ENCODE data around the gene PUM2. TPM values are rescaled to one million over a fixed set of nuclear protein-coding genes. Genes with fewer than 3 reads are reported as not detected.

PUM2 gene
- total RNA-seq, 1 donor from 2014 or later: 122 TPM

DNA sequence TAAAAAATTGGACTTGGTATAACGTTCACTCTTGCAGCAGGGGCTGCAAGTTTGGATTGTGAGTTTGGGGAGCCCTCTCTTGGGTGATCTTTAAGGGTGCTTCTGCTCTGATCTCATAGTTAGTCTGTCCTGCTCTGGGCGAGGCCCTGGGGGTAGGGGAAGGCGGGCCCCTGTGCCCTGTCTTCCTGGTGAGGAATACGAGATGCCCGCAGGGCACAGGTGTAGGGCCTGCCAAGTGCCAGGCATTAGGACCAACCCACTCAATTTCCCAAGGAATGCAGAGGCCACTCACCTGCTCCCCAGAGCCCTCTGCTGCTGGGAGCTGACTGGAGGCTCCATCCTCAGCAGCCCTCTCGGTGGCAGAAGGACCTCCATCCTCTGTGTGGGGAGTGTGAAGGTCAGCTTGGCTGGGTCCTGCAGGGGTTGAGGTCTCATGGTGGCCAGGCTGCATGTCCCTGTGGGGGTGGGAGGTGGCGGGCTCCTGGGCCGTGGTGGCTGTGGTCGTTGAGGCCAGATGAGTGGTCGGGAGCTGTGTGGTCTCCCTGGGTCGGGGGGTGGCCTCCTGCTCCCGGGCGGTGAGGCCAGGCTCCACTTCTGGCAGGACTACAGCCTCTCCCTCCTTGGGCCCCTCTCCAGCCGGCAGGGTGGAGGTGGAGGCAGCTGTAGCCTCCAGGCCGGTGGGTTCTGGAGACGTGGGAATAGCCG is 147.0 kb downstream of the PUM2 start:
- Mint-ChIP-seq H3K4me1 (peaks cover 27% of the 10 kb centered on the region), H3K36me3 (peaks cover 26% of the 10 kb centered on the region), H3K9me3 (no peaks in the 10 kb centered on the region), H3K27ac (no peak overlapping the region), H3K4me3 (no peak overlapping the region), H3K27me3 (ENCODE audit: low read depth) (no peaks in the 10 kb centered on the region)
- no peak for DNase-seq (ENCODE audit: low spot score in 2 of 2, unreplicated experiment in 2 of 2)
- no peak for TF ChIP-seq CTCF (IDR thresholded peaks at IDR 0.05; ENCODE audit: unreplicated experiment)

GRCh38 chr2:20203072-20203471 is 147.6 kb downstream of the PUM2 start:
- peaks cover 26% of the 10 kb centered on the region for H3K36me3 Mint-ChIP-seq
- no peaks in the 10 kb centered on the region for H3K9me3 Mint-ChIP-seq
- H3K27me3 Mint-ChIP-seq (ENCODE audit: low read depth): no peaks in the 10 kb centered on the region
- H3K27ac Mint-ChIP-seq: no peak overlapping the region
- peaks cover 27% of the 10 kb centered on the region for H3K4me1 Mint-ChIP-seq
- no peak for TF ChIP-seq CTCF (IDR thresholded peaks at IDR 0.05; ENCODE audit: unreplicated experiment)
- no peak for DNase-seq (ENCODE audit: low spot score in 2 of 2, unreplicated experiment in 2 of 2)
- no peak overlapping the region for H3K4me3 Mint-ChIP-seq

DNA sequence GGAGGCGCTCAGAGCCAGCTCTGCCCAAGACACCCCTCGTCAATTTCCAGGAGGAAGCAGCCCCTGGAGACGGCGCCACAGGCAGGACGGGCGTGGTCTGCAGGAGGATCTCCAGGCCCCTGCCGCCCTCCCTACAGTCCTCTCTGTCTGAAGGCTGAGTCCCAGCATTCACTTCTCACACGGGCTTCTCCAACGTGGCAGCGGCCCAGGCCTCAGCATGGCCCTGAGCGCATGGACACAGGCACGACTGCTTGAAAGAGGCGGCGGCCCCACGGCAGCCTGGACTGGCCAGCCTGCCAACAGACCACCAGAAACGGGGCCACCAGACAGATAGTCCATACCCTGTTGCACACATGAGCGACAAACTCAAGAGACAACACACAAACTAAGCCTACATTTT is 149.0 kb downstream of the PUM2 start:
- Mint-ChIP-seq H3K4me3 (no peak overlapping the region), H3K9me3 (no peaks in the 10 kb centered on the region), H3K27ac (no peak overlapping the region), H3K27me3 (ENCODE audit: low read depth) (no peaks in the 10 kb centered on the region), H3K36me3 (peaks cover 26% of the 10 kb centered on the region), H3K4me1 (peaks cover 30% of the 10 kb centered on the region)
- no peak for TF ChIP-seq CTCF (IDR thresholded peaks at IDR 0.05; ENCODE audit: unreplicated experiment)
- no peak for DNase-seq (ENCODE audit: low spot score in 2 of 2, unreplicated experiment in 2 of 2)

- H3K4me3 Mint-ChIP-seq: no peak overlapping the region
- H3K36me3 Mint-ChIP-seq: peaks cover 26% of the 10 kb centered on the region
- peaks cover 35% of the 10 kb centered on the region for H3K4me1 Mint-ChIP-seq
- no peak overlapping the region for H3K27ac Mint-ChIP-seq
- no peak for TF ChIP-seq CTCF (IDR thresholded peaks at IDR 0.05; ENCODE audit: unreplicated experiment)
- no peaks in the 10 kb centered on the region for H3K27me3 Mint-ChIP-seq (ENCODE audit: low read depth)
- no peak for DNase-seq (ENCODE audit: low spot score in 2 of 2, unreplicated experiment in 2 of 2)
- H3K9me3 Mint-ChIP-seq: no peaks in the 10 kb centered on the region
Observed at GRCh38 chr2:20200697-20201555, 149.7 kb downstream of the PUM2 start.

DNA sequence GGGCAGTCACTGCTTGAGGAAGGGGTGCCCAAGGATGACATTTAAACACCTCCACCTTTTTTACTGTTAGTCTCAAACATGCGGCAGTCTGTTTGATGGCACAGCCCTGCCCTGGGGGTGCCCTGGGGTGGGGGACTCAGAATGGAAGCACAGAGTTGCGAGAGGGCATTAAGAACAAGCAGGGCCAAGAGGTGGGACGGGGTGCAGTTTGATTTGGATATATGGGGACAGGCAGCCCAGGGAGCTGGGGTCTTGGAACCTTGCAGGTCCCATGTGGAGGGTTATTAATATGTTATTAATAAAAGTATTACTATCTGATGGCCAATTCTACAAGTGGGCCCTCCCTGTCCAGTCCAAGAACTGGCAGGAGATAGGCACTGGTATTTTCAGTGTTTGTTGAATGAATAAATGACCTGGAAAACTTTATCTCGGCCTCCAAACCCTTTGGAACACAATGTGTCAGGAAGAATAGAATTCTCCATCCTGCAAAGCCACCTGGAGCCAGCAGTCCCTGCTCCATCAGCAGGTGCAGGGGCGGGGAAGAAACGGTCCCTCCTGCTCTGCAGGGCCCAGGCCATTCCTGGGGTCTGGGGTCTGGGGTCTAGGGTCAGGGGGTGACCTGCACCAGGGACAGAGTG is 150.9 kb downstream of the PUM2 start:
- peaks cover 26% of the 10 kb centered on the region for H3K36me3 Mint-ChIP-seq
- no peaks in the 10 kb centered on the region for H3K9me3 Mint-ChIP-seq
- no peak for DNase-seq (ENCODE audit: low spot score in 2 of 2, unreplicated experiment in 2 of 2)
- TF ChIP-seq CTCF (IDR thresholded peaks at IDR 0.05; ENCODE audit: unreplicated experiment): no peak
- no peak overlapping the region for H3K4me3 Mint-ChIP-seq
- peaks cover 40% of the 10 kb centered on the region for H3K4me1 Mint-ChIP-seq
- no peaks in the 10 kb centered on the region for H3K27me3 Mint-ChIP-seq (ENCODE audit: low read depth)
- H3K27ac Mint-ChIP-seq: no peak overlapping the region
